HG02970 (cell line): Measurements from ENCODE around the gene COX10.

Source experiments
- ATAC-seq: cut with Tn5 transposase; IDR thresholded peaks from one replicate; pipeline ENCODE4 v1.9.1; 2021; ENCODE audit warnings: mild to moderate bottlenecking, moderate library complexity, moderate number of reproducible peaks; ENCODE audit not compliant: unreplicated experiment, low FRiP score

COX10 gene

GRCh38 chr17:14116263-14117024, 47.1 kb downstream of the COX10 start:
- ATAC-seq, result no peak

- ATAC-seq, result no peak
Observed at GRCh38 chr17:14118951-14119350, 49.6 kb downstream of the COX10 start.

GRCh38 chr17:14119546-14119945, 50.2 kb downstream of the COX10 start:
- ATAC-seq, result no peak

GRCh38 chr17:14121952-14122351, 52.6 kb downstream of the COX10 start:
- ATAC-seq, result no peak

- no peak for ATAC-seq
Observed at GRCh38 chr17:14123619-14124278, 54.4 kb downstream of the COX10 start.

GRCh38 chr17:14124854-14125253, 55.5 kb downstream of the COX10 start:
- no peak for ATAC-seq

GRCh38 chr17:14125518-14126137, 56.3 kb downstream of the COX10 start:
- no peak for ATAC-seq

GRCh38 chr17:14133104-14133503, 63.8 kb downstream of the COX10 start:
- no peak for ATAC-seq

GRCh38 chr17:14134456-14134855, 65.2 kb downstream of the COX10 start:
- ATAC-seq, result no peak

- no peak for ATAC-seq
Observed at GRCh38 chr17:14135906-14136590, 66.7 kb downstream of the COX10 start.

GRCh38 chr17:14138649-14139048, 69.3 kb downstream of the COX10 start:
- no peak for ATAC-seq

- ATAC-seq, result no peak
Observed at GRCh38 chr17:14143688-14144087, 74.4 kb downstream of the COX10 start.

- ATAC-seq, result no peak
Observed at GRCh38 chr17:14144508-14144907, 75.2 kb downstream of the COX10 start.

- ATAC-seq, result no peak
Observed at GRCh38 chr17:14149751-14150150, 80.4 kb downstream of the COX10 start.

- ATAC-seq, result no peak
Observed at GRCh38 chr17:14150619-14151018, 81.3 kb downstream of the COX10 start.

GRCh38 chr17:14152721-14153120, 83.4 kb downstream of the COX10 start:
- ATAC-seq, result no peak

GRCh38 chr17:14153374-14153773, 84.1 kb downstream of the COX10 start:
- no peak for ATAC-seq

- ATAC-seq, result no peak
Observed at GRCh38 chr17:14156689-14157088, 87.4 kb downstream of the COX10 start.

GRCh38 chr17:14157822-14158221, 88.5 kb downstream of the COX10 start:
- ATAC-seq, result no peak

GRCh38 chr17:14158707-14159106, 89.4 kb downstream of the COX10 start:
- ATAC-seq, result no peak

- no peak for ATAC-seq
Observed at GRCh38 chr17:14161419-14161818, 92.1 kb downstream of the COX10 start.
